C4-2B (cell line): ENCODE data around the gene ALDOC.

Experiments used
- H3K27ac ChIP-seq: fragments of 450-650 bp; 2 replicates; pipeline ENCODE4 v1.5.1; 2017
- CTCF ChIP-seq: fragments of 450-650 bp; conservative IDR thresholded peaks from 2 replicates; pipeline ENCODE4 v1.5.1; 2017; ENCODE audit warnings: mild to moderate bottlenecking

ALDOC gene

GRCh38 chr17:28523186-28523585 is 53.5 kb downstream of the ALDOC start:
- no peak for TF ChIP-seq CTCF
- H3K27ac ChIP-seq = no peak overlapping the region
